Activated naive CD4-positive, alpha-beta T cell treated with Interleukin-2 at 50 U/mL for 16 hours (primary cell): ENCODE data around the gene BRINP2.

Source experiments
- DNase-seq: peaks from one replicate; pipeline ENCODE4 v3.0.0-alpha.2; 2020

The BRINP2 gene

DNA sequence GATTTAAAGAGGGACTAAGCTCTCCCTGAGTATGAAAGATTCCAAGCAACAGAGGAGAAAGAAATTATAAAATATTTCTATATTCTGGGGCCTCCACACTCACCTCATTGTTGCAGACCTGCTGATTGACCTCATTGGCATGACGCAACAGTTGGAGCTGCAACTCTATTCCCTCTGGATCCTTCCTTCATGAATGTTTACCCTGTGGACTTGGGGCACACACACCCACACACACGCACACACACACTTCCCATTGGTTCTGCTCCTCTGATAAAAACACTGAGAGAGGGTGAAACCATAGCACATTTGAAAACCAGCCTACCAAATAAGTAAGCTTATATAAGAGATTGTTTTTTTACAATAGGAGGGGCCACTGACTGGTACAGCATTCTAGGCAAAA is 159.1 kb downstream of the BRINP2 start:
- no peak for DNase-seq
